ENCODE data around the gene IRF8.
A peak's percentile ranks its signal among the peaks of the same experiment; 100 is the strongest.
"Not testable (repeated sequence)": the region's sequence is repeated elsewhere in the genome, so short reads cannot be mapped to it uniquely, and the experiment has no call there.

The IRF8 gene

GRCh38 chr16:85869206-85869605, 29.8 kb upstream of the IRF8 start:
- DNase-seq = no peak

GRCh38 chr16:85869785-85870558, 29.0 kb upstream of the IRF8 start:
- no peak for DNase-seq

GRCh38 chr16:85871756-85872155, 27.2 kb upstream of the IRF8 start:
- no peak for DNase-seq

DNA sequence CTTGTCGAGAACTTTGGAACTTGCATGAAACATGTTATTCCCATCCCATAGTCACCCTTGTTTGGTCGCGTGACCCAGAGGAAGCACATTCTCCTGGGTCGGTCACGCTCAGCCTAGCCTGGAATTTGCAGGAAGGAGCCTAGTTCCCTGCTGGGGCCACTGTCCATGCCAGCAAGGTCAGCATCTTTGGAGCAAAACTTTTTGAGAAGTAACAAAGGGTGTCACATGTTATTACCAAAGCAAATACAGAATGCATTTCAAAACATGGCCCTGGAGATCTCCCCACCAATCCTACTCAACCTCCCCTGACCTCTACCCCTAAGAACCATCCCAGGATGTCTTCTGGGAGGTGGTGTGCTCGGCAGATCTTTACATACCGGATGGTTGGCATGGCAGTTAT, 26.2 kb upstream of the IRF8 start:
- DNase-seq = no peak

GRCh38 chr16:85873153-85873552, 25.8 kb upstream of the IRF8 start:
- no peak for DNase-seq

- DNase-seq = not testable (repeated sequence)
Observed at GRCh38 chr16:85874031-85874430, 24.9 kb upstream of the IRF8 start.

GRCh38 chr16:85878407-85878806, 20.6 kb upstream of the IRF8 start:
- no peak for DNase-seq

GRCh38 chr16:85878875-85879274, 20.1 kb upstream of the IRF8 start:
- DNase-seq = no peak

- DNase-seq = no peak
Observed at GRCh38 chr16:85879549-85879948, 19.4 kb upstream of the IRF8 start.

GRCh38 chr16:85879975-85880831, 18.8 kb upstream of the IRF8 start:
- DNase-seq = no peak

GRCh38 chr16:85880861-85881260, 18.1 kb upstream of the IRF8 start:
- no peak for DNase-seq

GRCh38 chr16:85881436-85881835, 17.5 kb upstream of the IRF8 start:
- no peak for DNase-seq

GRCh38 chr16:85882181-85882810, 16.7 kb upstream of the IRF8 start:
- DNase-seq = no peak

DNA sequence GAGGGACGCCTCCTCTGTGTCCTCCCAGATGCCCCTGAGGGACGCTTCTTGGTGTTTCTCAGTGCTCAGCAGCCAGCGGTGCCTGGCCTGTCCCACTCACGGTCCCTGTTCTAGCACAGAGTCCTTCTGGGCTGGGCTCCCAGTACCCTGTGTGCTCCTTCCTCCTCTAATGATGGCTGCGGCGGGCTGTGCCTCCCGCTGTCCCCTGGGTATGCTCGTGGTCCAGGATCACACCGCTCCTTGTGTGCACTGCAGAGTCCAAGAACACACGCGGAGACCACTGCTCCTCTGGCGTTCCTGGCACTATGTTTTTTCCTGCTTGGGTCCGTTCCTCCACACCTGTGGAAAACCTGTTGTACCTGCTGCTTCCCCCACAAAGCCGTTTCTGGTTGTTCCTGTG, 15.1 kb upstream of the IRF8 start:
- DNase-seq = no peak

DNA sequence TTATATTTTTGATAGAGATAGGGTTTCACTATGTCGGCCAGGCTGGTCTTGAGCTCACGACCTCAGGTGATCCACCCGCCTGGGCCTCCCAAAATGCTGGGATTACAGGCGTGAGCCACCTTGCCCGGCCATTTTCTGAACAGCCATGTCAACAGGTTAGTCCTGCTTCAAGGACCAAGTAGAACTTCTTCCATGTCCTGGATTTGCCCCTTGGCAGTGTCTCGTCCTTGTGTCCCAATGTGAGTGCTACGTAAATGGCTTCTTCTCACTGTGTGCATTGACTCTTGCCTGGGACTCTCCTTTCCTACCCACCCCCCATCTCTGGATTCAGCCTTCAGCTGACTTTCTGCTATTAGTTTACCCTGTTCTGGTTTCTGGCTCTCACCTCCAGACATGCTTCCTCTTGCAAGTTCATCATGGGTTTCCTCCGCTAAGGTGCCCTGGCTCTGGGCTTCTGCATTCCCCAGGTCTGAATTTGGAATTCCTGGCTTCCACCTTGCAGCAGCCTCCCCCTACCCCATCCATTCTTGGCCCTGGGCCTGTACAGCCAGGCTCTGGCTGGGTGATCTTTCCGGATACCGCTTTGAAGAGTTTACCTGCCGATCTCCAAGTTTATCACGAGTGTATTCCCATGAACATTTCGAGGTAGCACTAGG, 14.0 kb upstream of the IRF8 start:
- DNase-seq = no peak

DNA sequence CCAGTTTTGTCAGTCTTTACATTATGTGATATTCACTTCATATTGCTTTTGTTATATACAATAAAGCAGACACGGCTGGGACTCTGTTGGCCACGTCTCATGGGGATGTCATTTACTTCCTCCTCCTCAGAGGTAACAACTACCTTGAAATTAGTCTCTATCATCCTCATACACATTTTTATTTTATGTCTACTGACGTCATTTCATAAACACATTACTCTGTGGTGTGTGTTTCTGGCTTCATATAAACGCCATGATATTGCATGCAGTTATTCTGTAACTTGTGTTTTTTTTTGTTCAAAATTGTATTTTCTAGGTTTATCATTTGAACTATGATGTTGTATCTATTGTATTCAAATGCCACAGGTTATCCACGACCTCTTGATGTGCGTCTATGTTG, 13.4 kb upstream of the IRF8 start:
- DNase-seq = no peak

DNA sequence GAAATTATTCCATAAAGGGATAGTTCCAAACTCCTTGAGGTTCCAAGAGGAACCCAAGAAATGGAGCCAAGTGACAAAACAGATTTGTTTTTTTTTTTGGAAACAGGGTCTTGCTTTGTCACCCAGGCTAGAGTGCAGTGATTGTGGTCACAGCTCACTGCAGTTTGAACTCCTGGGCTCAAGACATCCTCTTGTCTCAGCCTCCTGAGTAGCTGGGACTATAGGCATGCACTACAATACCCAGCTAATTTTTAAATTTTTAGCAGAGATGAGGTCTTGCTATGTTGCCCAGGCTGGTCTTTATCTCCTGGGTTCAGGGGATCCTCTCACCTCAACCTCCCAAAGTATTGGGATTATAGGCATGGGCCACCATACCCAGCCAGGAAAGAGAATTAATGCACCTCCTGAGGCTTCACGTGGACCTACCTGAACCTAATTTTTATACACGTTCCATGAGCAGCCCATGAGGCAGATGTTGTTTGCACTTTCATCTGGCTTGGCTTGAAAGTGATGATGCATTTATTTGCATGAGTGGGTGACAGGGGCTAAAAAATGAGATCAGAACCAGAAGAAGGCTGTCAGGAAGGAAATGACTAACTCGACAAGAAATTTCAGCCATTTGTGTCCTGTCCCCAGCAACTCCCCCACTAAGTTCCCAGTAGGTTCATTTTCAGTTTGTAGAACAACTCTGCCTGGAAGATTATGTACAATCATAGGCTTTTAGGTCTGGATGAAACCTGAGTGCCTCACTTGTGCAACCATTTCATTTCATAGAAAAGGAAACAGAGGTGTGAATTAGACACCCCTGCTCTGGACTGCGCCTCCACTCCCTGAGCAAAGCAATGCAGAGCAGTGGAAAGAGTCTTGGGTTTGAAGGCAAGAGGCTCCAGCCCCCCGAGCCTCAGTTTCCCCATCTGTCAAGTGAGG, 10.3 kb upstream of the IRF8 start:
- DNase-seq = no peak

GRCh38 chr16:85891033-85891775, 7.8 kb upstream of the IRF8 start:
- DNase-seq = peak; percentile 45

- DNase-seq = peak; percentile 20
Observed at GRCh38 chr16:85891776-85892166, 7.2 kb upstream of the IRF8 start.

GRCh38 chr16:85892760-85893159, 6.2 kb upstream of the IRF8 start:
- DNase-seq = no peak

GRCh38 chr16:85894266-85894665, 4.7 kb upstream of the IRF8 start:
- peak; percentile 27 for DNase-seq

Data from NCI-H2029 (cell line).